ENCODE data around the gene SUPT3H.

The SUPT3H gene

GRCh38 chr6:45024610-45025009 lies 353.1 kb downstream of the SUPT3H start:
- Histone ChIP-seq H3K9me3 (ENCODE audit: control insufficient read depth, insufficient read depth, low read length) (no peaks in the 10 kb centered on the region), H3K36me3 (ENCODE audit: insufficient read depth, low read length) (no peaks in the 10 kb centered on the region), H3K4me1 (ENCODE audit: insufficient read depth, low read length) (no peaks in the 10 kb centered on the region), H3K9ac (ENCODE audit: low read depth, low read length) (no peak overlapping the region)

GRCh38 chr6:45021676-45022075 lies 356.1 kb downstream of the SUPT3H start:
- no peak overlapping the region for H3K9ac ChIP-seq (ENCODE audit: low read depth, low read length)
- H3K36me3 ChIP-seq (ENCODE audit: insufficient read depth, low read length) = no peaks in the 10 kb centered on the region
- no peaks in the 10 kb centered on the region for H3K4me1 ChIP-seq (ENCODE audit: insufficient read depth, low read length)
- no peaks in the 10 kb centered on the region for H3K9me3 ChIP-seq (ENCODE audit: control insufficient read depth, insufficient read depth, low read length)

GRCh38 chr6:45012687-45013086 lies 365.0 kb downstream of the SUPT3H start:
- Histone ChIP-seq H3K9me3 (ENCODE audit: control insufficient read depth, insufficient read depth, low read length) (no peaks in the 10 kb centered on the region), H3K36me3 (ENCODE audit: insufficient read depth, low read length) (no peaks in the 10 kb centered on the region), H3K9ac (ENCODE audit: low read depth, low read length) (no peak overlapping the region), H3K4me1 (ENCODE audit: insufficient read depth, low read length) (no peaks in the 10 kb centered on the region)

GRCh38 chr6:45009576-45009975 lies 368.2 kb downstream of the SUPT3H start:
- Histone ChIP-seq H3K4me1 (ENCODE audit: insufficient read depth, low read length) (no peaks in the 10 kb centered on the region), H3K9me3 (ENCODE audit: control insufficient read depth, insufficient read depth, low read length) (no peaks in the 10 kb centered on the region), H3K9ac (ENCODE audit: low read depth, low read length) (no peak overlapping the region)

GRCh38 chr6:45006893-45007292 lies 370.8 kb downstream of the SUPT3H start:
- Histone ChIP-seq H3K4me1 (ENCODE audit: insufficient read depth, low read length) (no peaks in the 10 kb centered on the region), H3K9ac (ENCODE audit: low read depth, low read length) (no peak overlapping the region), H3K36me3 (ENCODE audit: insufficient read depth, low read length) (no peaks in the 10 kb centered on the region)

More at GRCh38 chr6:45009576-45009975, 368.2 kb downstream of the SUPT3H start:
- H3K36me3 ChIP-seq (ENCODE audit: insufficient read depth, low read length) = no peaks in the 10 kb centered on the region

GRCh38 chr6:45003961-45004360 lies 373.8 kb downstream of the SUPT3H start:
- Histone ChIP-seq H3K9me3 (ENCODE audit: control insufficient read depth, insufficient read depth, low read length) (no peaks in the 10 kb centered on the region), H3K9ac (ENCODE audit: low read depth, low read length) (no peak overlapping the region), H3K4me1 (ENCODE audit: insufficient read depth, low read length) (no peaks in the 10 kb centered on the region), H3K36me3 (ENCODE audit: insufficient read depth, low read length) (no peaks in the 10 kb centered on the region)

More at GRCh38 chr6:45006893-45007292, 370.8 kb downstream of the SUPT3H start:
- no peaks in the 10 kb centered on the region for H3K9me3 ChIP-seq (ENCODE audit: control insufficient read depth, insufficient read depth, low read length)

- no peak overlapping the region for H3K9ac ChIP-seq (ENCODE audit: low read depth, low read length)
- H3K9me3 ChIP-seq (ENCODE audit: control insufficient read depth, insufficient read depth, low read length) = no peaks in the 10 kb centered on the region
- no peaks in the 10 kb centered on the region for H3K36me3 ChIP-seq (ENCODE audit: insufficient read depth, low read length)
- no peaks in the 10 kb centered on the region for H3K4me1 ChIP-seq (ENCODE audit: insufficient read depth, low read length)
These were observed 374.3 kb downstream of the SUPT3H start for GRCh38 chr6:45003387-45003786.

GRCh38 chr6:45002390-45003105 lies 375.2 kb downstream of the SUPT3H start:
- no peaks in the 10 kb centered on the region for H3K9me3 ChIP-seq (ENCODE audit: control insufficient read depth, insufficient read depth, low read length)
- H3K36me3 ChIP-seq (ENCODE audit: insufficient read depth, low read length) = no peaks in the 10 kb centered on the region
- H3K4me1 ChIP-seq (ENCODE audit: insufficient read depth, low read length) = no peaks in the 10 kb centered on the region
- no peak overlapping the region for H3K9ac ChIP-seq (ENCODE audit: low read depth, low read length)

GRCh38 chr6:45001663-45002062 lies 376.1 kb downstream of the SUPT3H start:
- no peak overlapping the region for H3K9ac ChIP-seq (ENCODE audit: low read depth, low read length)
- H3K36me3 ChIP-seq (ENCODE audit: insufficient read depth, low read length) = no peaks in the 10 kb centered on the region
- H3K9me3 ChIP-seq (ENCODE audit: control insufficient read depth, insufficient read depth, low read length) = no peaks in the 10 kb centered on the region
- no peaks in the 10 kb centered on the region for H3K4me1 ChIP-seq (ENCODE audit: insufficient read depth, low read length)

- Histone ChIP-seq H3K9me3 (ENCODE audit: control insufficient read depth, insufficient read depth, low read length) (no peaks in the 10 kb centered on the region), H3K9ac (ENCODE audit: low read depth, low read length) (no peak overlapping the region), H3K36me3 (ENCODE audit: insufficient read depth, low read length) (no peaks in the 10 kb centered on the region), H3K4me1 (ENCODE audit: insufficient read depth, low read length) (no peaks in the 10 kb centered on the region)
These were observed 376.9 kb downstream of the SUPT3H start for GRCh38 chr6:45000833-45001232.

GRCh38 chr6:44999066-44999465 lies 378.7 kb downstream of the SUPT3H start:
- H3K36me3 ChIP-seq (ENCODE audit: insufficient read depth, low read length) = no peaks in the 10 kb centered on the region

GRCh38 chr6:44995486-44996132 lies 382.1 kb downstream of the SUPT3H start:
- Histone ChIP-seq H3K9ac (ENCODE audit: low read depth, low read length) (no peak overlapping the region), H3K36me3 (ENCODE audit: insufficient read depth, low read length) (no peaks in the 10 kb centered on the region), H3K4me1 (ENCODE audit: insufficient read depth, low read length) (no peaks in the 10 kb centered on the region), H3K9me3 (ENCODE audit: control insufficient read depth, insufficient read depth, low read length) (no peaks in the 10 kb centered on the region)

More at GRCh38 chr6:44999066-44999465, 378.7 kb downstream of the SUPT3H start:
- H3K4me1 ChIP-seq (ENCODE audit: insufficient read depth, low read length) = no peaks in the 10 kb centered on the region
- H3K9ac ChIP-seq (ENCODE audit: low read depth, low read length) = no peak overlapping the region
- no peaks in the 10 kb centered on the region for H3K9me3 ChIP-seq (ENCODE audit: control insufficient read depth, insufficient read depth, low read length)

GRCh38 chr6:44989391-44989790 lies 388.3 kb downstream of the SUPT3H start:
- H3K9me3 ChIP-seq (ENCODE audit: control insufficient read depth, insufficient read depth, low read length) = no peaks in the 10 kb centered on the region
- no peaks in the 10 kb centered on the region for H3K36me3 ChIP-seq (ENCODE audit: insufficient read depth, low read length)
- H3K9ac ChIP-seq (ENCODE audit: low read depth, low read length) = no peak overlapping the region
- H3K4me1 ChIP-seq (ENCODE audit: insufficient read depth, low read length) = no peaks in the 10 kb centered on the region

GRCh38 chr6:44985006-44985405 lies 392.7 kb downstream of the SUPT3H start:
- Histone ChIP-seq H3K4me1 (ENCODE audit: insufficient read depth, low read length) (no peaks in the 10 kb centered on the region), H3K9me3 (ENCODE audit: control insufficient read depth, insufficient read depth, low read length) (no peaks in the 10 kb centered on the region), H3K36me3 (ENCODE audit: insufficient read depth, low read length) (no peaks in the 10 kb centered on the region), H3K9ac (ENCODE audit: low read depth, low read length) (no peak overlapping the region)
